Endothelial cell of umbilical vein (primary cell): ENCODE measurements around the gene KISS1.

Source experiments
- CTCF ChIP-seq, 2 donors: IDR thresholded peaks; 1 replicate in 1 of 2; 2 replicates in 1 of 2; pipeline ENCODE4 v1.5.1; 2011; ENCODE audit warnings: low read length in 2 of 2, mild to moderate bottlenecking in 2 of 2, moderate library complexity in 2 of 2, control low read depth in 1 of 2, inconsistent platforms in 1 of 2, low read depth in 1 of 2; ENCODE audit not compliant: insufficient read depth in 1 of 2; ENCODE audit errors: extremely low read depth in 1 of 2
- EZH2 ChIP-seq: IDR thresholded peaks from 2 replicates; pipeline ENCODE4 v1.6.1; 2012; ENCODE audit warnings: borderline replicate concordance, low read depth, mild to moderate bottlenecking, moderate library complexity, low read length, inconsistent platforms; ENCODE audit not compliant: severe bottlenecking
- JUN ChIP-seq: IDR thresholded peaks from 2 replicates; pipeline ENCODE4 v1.6.1; 2011; ENCODE audit warnings: borderline replicate concordance, low read depth; ENCODE audit not compliant: insufficient read length, insufficient read depth
- POLR2A ChIP-seq: IDR thresholded peaks from 2 replicates; pipeline ENCODE4 v1.6.1; 2012; ENCODE audit warnings: low read depth, mild to moderate bottlenecking, control low read depth, low read length
- POLR2AphosphoS5 ChIP-seq: IDR thresholded peaks from 2 replicates; pipeline ENCODE4 v1.6.1; 2012; ENCODE audit warnings: low read depth, mild to moderate bottlenecking, control low read depth, low read length, moderate library complexity; ENCODE audit not compliant: insufficient read depth

DNA sequence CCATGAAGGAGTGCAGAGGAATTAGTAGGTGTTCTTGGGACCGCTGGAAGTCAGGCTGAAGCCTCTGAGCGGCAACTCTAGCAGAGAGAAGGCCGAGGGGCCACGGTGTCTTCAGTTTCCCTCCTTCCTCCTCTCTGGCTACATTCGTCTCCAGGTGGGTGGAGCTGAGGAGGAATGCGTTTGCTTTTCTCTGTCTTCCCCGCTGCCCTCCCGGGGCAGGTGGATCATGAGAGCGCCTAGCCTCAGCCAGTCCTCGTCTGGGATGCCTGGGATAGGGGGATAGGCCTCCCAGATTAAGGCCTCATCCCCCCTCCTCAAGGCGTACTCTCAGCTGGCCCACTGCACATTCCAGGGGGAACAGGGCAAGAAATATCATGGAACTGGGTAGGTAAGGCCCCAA, 25.0 kb upstream of the KISS1 start:
- no peak for TF ChIP-seq POLR2AphosphoS5
- no peak for TF ChIP-seq POLR2A
- no peak for TF ChIP-seq CTCF (IDR thresholded peaks at IDR 0.05; ENCODE audit: extremely low read depth in 1 of 2, insufficient read depth in 1 of 2, low read depth in 1 of 2, low read length in 2 of 2)
- TF ChIP-seq JUN: no peak
- no peak for TF ChIP-seq EZH2
